GM08714 (cell line): ENCODE measurements around the gene CD70.
"Not testable (repeated sequence)": the region's sequence is repeated elsewhere in the genome, so short reads cannot be mapped to it uniquely, and the experiment has no call there.

Experiments
- H3K4me3 ChIP-seq: fragments of 200-500 bp; sonication (Bioruptor generic); 2 replicates; pipeline ENCODE4 v1.5.1; 2014; ENCODE audit warnings: mild to moderate bottlenecking, low read length, inconsistent platforms
- ZNF274 ChIP-seq: IDR thresholded peaks from 2 replicates; pipeline ENCODE4 v1.6.1; 2012; ENCODE audit warnings: mild to moderate bottlenecking, low read depth, low read length

Gene CD70

GRCh38 chr19:6568816-6569215 lies 22.1 kb downstream of the CD70 start:
- H3K4me3 ChIP-seq = no peak overlapping the region
- no peak for TF ChIP-seq ZNF274

DNA sequence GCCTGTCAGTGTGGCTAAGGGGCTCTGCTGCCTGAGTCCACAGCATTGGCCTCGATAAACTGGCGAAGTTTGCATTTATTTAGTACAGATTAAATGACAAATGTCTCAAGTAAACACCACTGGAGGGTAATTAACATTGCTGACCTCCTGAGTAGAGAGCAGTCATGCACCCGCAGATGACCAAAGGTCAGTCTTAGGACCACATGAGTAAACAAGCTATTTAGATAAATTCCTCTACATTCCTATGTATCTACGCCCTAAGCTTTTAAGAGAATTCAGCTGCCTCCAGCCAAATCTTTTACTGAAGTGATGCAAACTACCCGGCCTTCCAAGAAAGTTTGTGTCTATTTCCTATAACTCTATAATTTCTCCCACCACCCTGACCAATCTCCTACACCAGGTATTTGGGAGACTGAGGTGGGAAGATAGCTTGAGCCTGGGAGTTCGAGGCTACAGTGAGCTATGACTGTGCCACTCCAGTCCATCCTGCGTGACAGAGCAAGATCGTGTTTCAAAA lies 22.9 kb downstream of the CD70 start:
- TF ChIP-seq ZNF274 = no peak
- no peak overlapping the region for H3K4me3 ChIP-seq

DNA sequence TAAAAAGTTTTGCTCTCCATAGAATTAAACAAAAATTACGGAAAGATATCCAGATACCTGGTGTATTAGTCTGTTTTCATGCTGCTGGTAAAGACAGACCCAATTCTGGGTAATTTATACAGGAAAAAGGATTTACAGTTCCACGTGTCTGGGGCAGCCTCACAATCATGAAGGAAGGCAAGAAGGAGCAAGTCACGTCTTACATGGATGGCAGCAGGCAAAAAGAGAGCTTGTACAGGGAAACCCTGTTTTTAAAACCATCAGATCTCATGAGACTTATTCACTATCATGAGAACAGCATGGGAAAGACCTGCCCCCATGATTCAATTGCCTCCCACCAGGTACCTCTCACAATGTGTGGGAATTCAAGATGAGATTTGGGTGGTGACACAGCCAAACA lies 24.2 kb downstream of the CD70 start:
- H3K4me3 ChIP-seq = not testable (repeated sequence)

- TF ChIP-seq ZNF274 = no peak
- H3K4me3 ChIP-seq = no peak overlapping the region
Measured at GRCh38 chr19:6564393-6564792, 26.6 kb downstream of the CD70 start.

GRCh38 chr19:6562437-6562836 lies 28.5 kb downstream of the CD70 start:
- H3K4me3 ChIP-seq = not testable (repeated sequence)

DNA sequence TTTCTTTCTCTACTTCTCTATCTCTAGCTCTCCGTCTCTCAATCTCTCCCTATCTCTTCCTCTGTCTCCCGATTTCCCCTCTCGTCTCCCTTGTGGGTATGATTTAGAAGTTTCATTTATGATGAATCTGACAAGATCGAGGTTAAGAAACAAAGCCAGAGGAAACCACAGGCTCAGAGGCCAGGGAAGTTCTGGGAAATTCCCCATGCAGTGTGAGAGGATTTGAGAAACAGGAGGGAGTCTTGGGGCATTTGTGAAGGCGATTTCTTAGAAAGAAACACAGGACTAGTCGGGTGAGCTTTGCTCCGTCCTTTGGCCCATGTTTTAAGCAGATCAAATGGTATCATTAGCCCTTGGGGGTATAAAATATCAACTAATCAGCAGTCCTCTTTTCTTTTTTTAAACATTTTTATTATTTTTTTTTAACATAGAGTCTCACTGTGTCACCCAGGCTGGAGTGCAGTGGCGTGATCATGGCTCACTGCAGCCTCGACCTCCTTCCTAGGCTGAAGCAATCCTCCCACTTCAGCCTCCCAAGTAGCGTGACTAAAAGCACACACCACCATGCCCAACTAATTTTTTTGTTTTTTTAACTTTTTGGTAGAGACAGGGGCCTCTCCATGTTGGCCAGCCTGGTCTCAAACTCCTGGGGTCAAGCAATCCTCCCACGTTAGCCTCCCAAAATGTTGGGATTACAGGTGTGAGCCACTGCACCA lies 34.3 kb downstream of the CD70 start:
- H3K4me3 ChIP-seq = no peak overlapping the region
- no peak for TF ChIP-seq ZNF274

DNA sequence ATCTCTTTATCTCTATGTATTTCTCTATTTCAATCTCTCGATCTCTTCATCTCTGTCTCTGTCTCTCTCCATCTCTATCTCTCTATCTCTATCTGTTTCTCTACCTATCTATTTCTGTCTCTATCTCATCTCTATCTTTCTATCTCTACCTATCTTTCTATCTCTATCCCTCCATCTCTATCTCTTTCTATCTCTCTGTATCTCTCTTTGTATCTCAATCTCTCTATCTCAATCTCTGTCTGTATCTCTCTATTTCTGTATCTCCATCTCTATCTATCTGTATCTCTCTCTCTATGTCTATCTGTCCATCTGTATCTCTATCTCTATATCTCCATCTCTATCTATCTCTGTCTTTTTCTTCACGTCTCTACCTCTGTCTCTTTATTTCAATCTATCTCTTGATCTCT lies 34.9 kb downstream of the CD70 start:
- no peak for TF ChIP-seq ZNF274
- no peak overlapping the region for H3K4me3 ChIP-seq

- TF ChIP-seq ZNF274 = no peak
- no peak overlapping the region for H3K4me3 ChIP-seq
Measured at GRCh38 chr19:6551607-6552450, 39.1 kb downstream of the CD70 start.

GRCh38 chr19:6551091-6551490 lies 39.9 kb downstream of the CD70 start:
- H3K4me3 ChIP-seq = no peak overlapping the region
- no peak for TF ChIP-seq ZNF274

- not testable (repeated sequence) for H3K4me3 ChIP-seq
Measured at GRCh38 chr19:6550679-6551078, 40.3 kb downstream of the CD70 start.

GRCh38 chr19:6543866-6544347 lies 47.0 kb downstream of the CD70 start:
- no peak for TF ChIP-seq ZNF274
- H3K4me3 ChIP-seq = no peak overlapping the region

GRCh38 chr19:6540918-6541689 lies 49.8 kb downstream of the CD70 start:
- no peak for TF ChIP-seq ZNF274
- no peak overlapping the region for H3K4me3 ChIP-seq

DNA sequence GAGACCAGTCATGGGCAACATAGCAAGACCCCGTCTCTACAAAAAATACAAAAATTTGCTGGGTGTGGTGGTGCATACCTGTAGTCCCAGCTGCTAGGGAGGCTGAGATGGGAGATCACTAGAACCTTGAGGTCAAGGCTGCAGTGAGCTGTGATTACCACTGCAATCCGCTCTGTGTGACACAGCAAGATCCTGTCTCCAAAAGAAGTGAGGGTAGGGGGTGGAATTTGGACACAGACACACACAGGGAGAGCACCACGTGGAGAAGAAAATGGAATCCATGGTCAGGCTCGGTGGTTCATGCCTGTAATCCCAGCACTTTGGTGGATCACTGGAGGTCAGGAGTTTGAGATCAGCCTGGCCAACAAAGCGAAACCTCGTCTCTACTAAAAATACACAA lies 51.4 kb downstream of the CD70 start:
- H3K4me3 ChIP-seq = no peak overlapping the region
- no peak for TF ChIP-seq ZNF274
